Gastrocnemius medialis (tissue), 4 donors: Measurements from ENCODE around the gene LMNTD1.

Experiments
- CTCF ChIP-seq, 5 experiments: fragments of 450-650 bp in 3 of 5; fragments of 200-600 bp in 2 of 5; sonication (generic) in 2 of 5; IDR thresholded peaks in 4 of 5; conservative IDR thresholded peaks in 1 of 5; 1 replicate in 4 of 5; 2 replicates in 1 of 5; pipeline ENCODE4 v1.5.1; 2016 to 2019; ENCODE audit warnings: antibody characterized with exemption in 5 of 5, mild to moderate bottlenecking in 3 of 5, moderate library complexity in 3 of 5
- POLR2A ChIP-seq, 2 donors: fragments of 450-650 bp; IDR thresholded peaks; one replicate each; pipeline ENCODE4 v1.6.1; 2017; ENCODE audit warnings: antibody characterized with exemption in 2 of 2, mild to moderate bottlenecking in 2 of 2, moderate library complexity in 2 of 2

GRCh38 chr12:25456474-25456873, 96.6 kb downstream of the LMNTD1 start:
- TF ChIP-seq CTCF (IDR thresholded peaks at IDR 0.05 in 4 of 5, conservative IDR thresholded peaks at IDR 0.05 in 1 of 5) (no peak), POLR2A (IDR thresholded peaks at IDR 0.05) (no peak)
